Thymus (tissue), 11 donors: Measurements from ENCODE around the gene CHN2. TPM values are rescaled to one million over a fixed set of nuclear protein-coding genes. Genes with fewer than 3 reads are reported as not detected.

Experiments
- DNase-seq, 9 donors: peaks; one replicate each; pipeline ENCODE4 v3.0.0-alpha.2; 2013; ENCODE audit warnings: low spot score in 9 of 9, low read depth in 6 of 9, missing footprints in 1 of 9
- H3K27ac ChIP-seq, 2 donors: one replicate each; pipeline ENCODE4 v1.5.1; 2013; ENCODE audit warnings: control low read depth in 1 of 2, low read depth in 1 of 2, low read length in 1 of 2, mild to moderate bottlenecking in 1 of 2, moderate library complexity in 1 of 2
- H3K27me3 ChIP-seq, 2 donors: one replicate each; pipeline ENCODE4 v1.5.1; 2013; ENCODE audit warnings: low read length in 1 of 2; ENCODE audit not compliant: control insufficient read depth in 2 of 2, insufficient read depth in 1 of 2
- H3K36me3 ChIP-seq, 2 donors: one replicate each; pipeline ENCODE4 v1.5.1; 2013; ENCODE audit warnings: low read length in 1 of 2, mild to moderate bottlenecking in 1 of 2, moderate library complexity in 1 of 2; ENCODE audit not compliant: control insufficient read depth in 2 of 2, insufficient read depth in 2 of 2
- H3K4me1 ChIP-seq, 2 donors: one replicate each; pipeline ENCODE4 v1.5.1; 2013; ENCODE audit warnings: low read length in 2 of 2; ENCODE audit not compliant: control insufficient read depth in 2 of 2, insufficient read depth in 2 of 2
- H3K4me3 ChIP-seq, 2 donors: one replicate each; pipeline ENCODE4 v1.5.1; 2013; ENCODE audit warnings: low read length in 2 of 2, control low read depth in 1 of 2, mild to moderate bottlenecking in 1 of 2
- H3K9me3 ChIP-seq, 2 donors: one replicate each; pipeline ENCODE4 v1.5.1; 2013; ENCODE audit warnings: low read length in 1 of 2, mild to moderate bottlenecking in 1 of 2; ENCODE audit not compliant: control insufficient read depth in 2 of 2, insufficient read depth in 1 of 2
- WGBS: extraction: QIAGEN DNeasy Blood & Tissue Kit; methylation state at CpG from one replicate; pipeline ENCODE4 v1.1.7; 2013; 5-methylcytosine and 5-hydroxymethylcytosine counted together
- polyA plus RNA-seq: library from polyadenylated mRNA; stranded (reverse); fragments of 200-250 nt; gene quantifications from one replicate; pipeline ENCODE4 v1.2.3, GENCODE V29; 2013
- total RNA-seq: library from RNA; stranded (reverse); fragments of 120-200 nt; gene quantifications from one replicate; pipeline ENCODE4 v1.2.4, GENCODE V29; 2013
- donor health status: healthy.

The CHN2 gene
- total and polyA plus RNA-seq, 2 donors: 5.9 to 6.5 TPM

DNA sequence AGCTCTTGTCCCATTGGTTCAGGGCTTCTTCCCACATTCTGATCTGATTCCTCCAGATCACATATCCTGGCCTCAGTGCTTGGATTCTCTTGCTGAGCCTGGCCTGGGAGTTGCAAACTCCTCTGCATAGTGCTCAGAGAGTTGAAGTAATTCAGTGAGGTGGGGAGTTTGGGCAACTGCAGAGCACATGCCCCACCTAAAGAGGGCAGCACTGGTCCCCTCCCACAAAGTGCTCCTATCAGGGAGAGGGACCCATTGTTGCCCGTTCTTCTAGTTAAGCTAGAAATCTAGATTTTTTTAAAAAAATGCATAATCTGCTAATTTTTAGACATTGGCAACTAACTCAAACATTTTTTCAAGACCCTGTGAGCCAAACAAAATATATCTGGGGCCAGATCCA is 45.1 kb downstream of the CHN2 start:
- H3K9me3 ChIP-seq: no peaks in the 10 kb centered on the region
- H3K4me1 ChIP-seq: peaks cover 0 to 8% of the 10 kb centered on the region in 2 donors
- 88% methylated on average over 1 of the region's 1 CpG for WGBS
- no peaks in the 10 kb centered on the region for H3K36me3 ChIP-seq
- no peak overlapping the region for H3K4me3 ChIP-seq
- H3K27me3 ChIP-seq: no peaks in the 10 kb centered on the region
- no peak overlapping the region for H3K27ac ChIP-seq
- peak in 2 of 9 donors; percentile 9 to 22 for DNase-seq

DNA sequence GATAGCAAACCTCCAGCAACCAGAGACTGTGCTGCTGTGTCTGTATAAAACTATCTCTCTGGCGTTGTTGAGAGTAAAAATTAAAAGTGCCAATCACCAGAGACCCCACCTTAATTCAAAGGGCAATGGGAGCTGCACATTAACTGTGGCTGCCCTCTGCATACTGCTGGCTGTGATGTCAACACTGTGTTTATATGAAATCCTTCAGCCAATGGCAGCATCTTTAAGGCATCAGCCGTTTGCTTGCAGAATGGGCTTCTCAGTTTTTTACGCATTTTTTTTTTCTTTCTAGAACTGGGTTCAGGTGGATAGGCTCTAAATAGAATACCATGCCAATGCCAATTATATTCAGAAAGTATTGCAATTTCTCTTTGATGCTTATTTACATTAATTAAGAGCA is 47.7 kb downstream of the CHN2 start:
- Histone ChIP-seq H3K4me3 (no peak overlapping the region), H3K36me3 (no peaks in the 10 kb centered on the region), H3K27ac (no peak overlapping the region), H3K27me3 (no peaks in the 10 kb centered on the region), H3K9me3 (no peaks in the 10 kb centered on the region), H3K4me1 (peaks cover 0 to 8% of the 10 kb centered on the region in 2 donors)
- WGBS: 95% methylated on average over 3 of the region's 3 CpGs
- DNase-seq: no peak

GRCh38 chr7:29243910-29244655 is 49.5 kb downstream of the CHN2 start:
- H3K4me1 ChIP-seq: peaks cover 0 to 8% of the 10 kb centered on the region in 2 donors
- no peaks in the 10 kb centered on the region for H3K36me3 ChIP-seq
- H3K4me3 ChIP-seq: no peak overlapping the region
- no peak overlapping the region for H3K27ac ChIP-seq
- no peaks in the 10 kb centered on the region for H3K9me3 ChIP-seq
- WGBS: 70% methylated on average over 11 of the region's 11 CpGs
- peak in 2 of 9 donors; percentile 13 to 48 for DNase-seq
- H3K27me3 ChIP-seq: no peaks in the 10 kb centered on the region

DNA sequence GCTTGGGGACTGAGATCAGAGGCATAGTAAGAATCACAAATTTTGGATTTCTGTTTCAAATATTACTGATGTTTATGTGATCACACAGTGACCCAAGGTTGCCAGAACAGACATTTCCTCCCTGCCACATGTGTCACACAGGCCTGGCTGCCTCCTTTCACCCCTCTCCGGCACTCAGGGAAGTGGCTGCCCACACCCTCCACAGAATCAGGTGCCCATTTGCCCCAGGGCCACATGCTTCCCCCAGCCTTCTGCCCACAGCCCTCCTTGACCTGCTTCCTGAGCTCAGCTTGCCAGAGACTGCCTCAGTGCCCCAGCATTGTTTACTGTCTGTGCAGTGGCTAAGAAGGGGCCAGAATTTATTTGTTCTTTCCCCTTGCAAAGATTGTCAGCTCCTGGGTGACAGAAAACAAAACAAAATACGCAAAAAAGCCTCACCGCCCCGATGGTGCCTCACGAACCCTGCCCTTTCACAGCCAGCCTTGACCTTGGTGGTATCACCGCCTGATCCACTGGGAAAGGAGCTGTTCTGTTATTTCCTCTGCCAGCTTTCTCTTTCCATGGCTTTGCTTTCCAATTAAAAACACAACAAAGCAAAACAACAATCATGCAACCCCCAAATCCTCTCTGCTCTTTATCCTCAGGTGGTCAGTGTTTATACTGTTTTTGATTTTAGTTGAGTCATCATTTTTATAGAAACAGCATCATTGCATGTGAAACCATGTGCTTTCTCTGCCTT is 52.8 kb downstream of the CHN2 start:
- WGBS: 89% methylated on average over 6 of the region's 6 CpGs
- Histone ChIP-seq H3K27me3 (no peaks in the 10 kb centered on the region), H3K4me1 (peaks cover 0 to 8% of the 10 kb centered on the region in 2 donors), H3K9me3 (no peaks in the 10 kb centered on the region), H3K4me3 (no peak overlapping the region), H3K36me3 (no peaks in the 10 kb centered on the region), H3K27ac (no peak overlapping the region)
- no peak for DNase-seq

- H3K27ac ChIP-seq: no peak overlapping the region
- no peak overlapping the region for H3K4me3 ChIP-seq
- H3K4me1 ChIP-seq: peaks cover 0 to 8% of the 10 kb centered on the region in 2 donors
- WGBS: 99% methylated on average over 3 of the region's 3 CpGs
- DNase-seq: no peak
- H3K36me3 ChIP-seq: no peaks in the 10 kb centered on the region
- H3K9me3 ChIP-seq: no peaks in the 10 kb centered on the region
- no peaks in the 10 kb centered on the region for H3K27me3 ChIP-seq
These were observed 53.3 kb downstream of the CHN2 start for GRCh38 chr7:29247963-29248236.

GRCh38 chr7:29248713-29249382 is 54.3 kb downstream of the CHN2 start:
- no peak overlapping the region for H3K27ac ChIP-seq
- H3K4me1 ChIP-seq: peaks cover 0 to 8% of the 10 kb centered on the region in 2 donors
- no peaks in the 10 kb centered on the region for H3K27me3 ChIP-seq
- H3K36me3 ChIP-seq: no peaks in the 10 kb centered on the region
- no peak overlapping the region for H3K4me3 ChIP-seq
- WGBS: 97% methylated on average over 8 of the region's 8 CpGs
- no peak for DNase-seq
- H3K9me3 ChIP-seq: no peaks in the 10 kb centered on the region

DNA sequence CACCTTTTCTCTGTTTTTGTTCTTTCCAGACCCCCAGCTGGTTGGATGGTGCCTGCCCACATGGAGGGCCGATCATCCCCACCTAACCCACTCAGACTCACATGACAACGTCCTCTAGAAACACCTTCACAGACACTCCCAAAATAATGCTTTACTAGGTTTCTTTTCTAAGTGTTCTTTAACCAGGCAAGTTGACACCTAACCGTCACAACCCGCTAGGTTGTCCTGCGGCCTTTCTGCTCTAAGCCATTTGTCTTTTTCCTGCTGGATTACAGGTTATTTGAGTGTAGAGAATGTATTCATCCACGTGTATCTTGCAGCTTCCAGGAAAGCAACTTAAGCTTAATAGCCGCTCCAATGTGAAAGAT is 54.8 kb downstream of the CHN2 start:
- no peak for DNase-seq
- Histone ChIP-seq H3K9me3 (no peaks in the 10 kb centered on the region), H3K27me3 (no peaks in the 10 kb centered on the region), H3K27ac (no peak overlapping the region), H3K4me1 (peaks cover 0 to 4% of the 10 kb centered on the region in 2 donors), H3K4me3 (no peak overlapping the region), H3K36me3 (no peaks in the 10 kb centered on the region)
- 96% methylated on average over 7 of the region's 7 CpGs for WGBS

- H3K9me3 ChIP-seq: no peaks in the 10 kb centered on the region
- no peaks in the 10 kb centered on the region for H3K27me3 ChIP-seq
- no peak overlapping the region for H3K27ac ChIP-seq
- no peak overlapping the region for H3K4me3 ChIP-seq
- no peaks in the 10 kb centered on the region for H3K4me1 ChIP-seq
- 98% methylated on average over 1 of the region's 1 CpG for WGBS
- DNase-seq: no peak
- H3K36me3 ChIP-seq: no peaks in the 10 kb centered on the region
These were observed 55.3 kb downstream of the CHN2 start for GRCh38 chr7:29249860-29250259.

GRCh38 chr7:29253225-29253624 is 58.6 kb downstream of the CHN2 start:
- WGBS: 98% methylated on average over 1 of the region's 1 CpG
- H3K27ac ChIP-seq: no peak overlapping the region
- no peaks in the 10 kb centered on the region for H3K36me3 ChIP-seq

More at GRCh38 chr7:29253225-29253624, 58.6 kb downstream of the CHN2 start:
- DNase-seq: no peak
- H3K9me3 ChIP-seq: no peaks in the 10 kb centered on the region
- no peak overlapping the region for H3K4me3 ChIP-seq
- no peaks in the 10 kb centered on the region for H3K27me3 ChIP-seq
- no peaks in the 10 kb centered on the region for H3K4me1 ChIP-seq
